SK-N-MC (cell line): ENCODE results near the gene ACVR1B.

Source experiments
- EZH2 ChIP-seq: fragments of 200-600 bp; sonication (generic); IDR thresholded peaks from one replicate; pipeline ENCODE4 v1.6.1; 2017; ENCODE audit warnings: antibody characterized with exemption
- FOXP2 ChIP-seq: optimal IDR thresholded peaks from 2 replicates; pipeline ENCODE3; 2011; ENCODE audit warnings: mild to moderate bottlenecking, moderate library complexity; ENCODE audit not compliant: insufficient read depth; ENCODE audit errors: extremely low read length, control extremely low read depth

DNA sequence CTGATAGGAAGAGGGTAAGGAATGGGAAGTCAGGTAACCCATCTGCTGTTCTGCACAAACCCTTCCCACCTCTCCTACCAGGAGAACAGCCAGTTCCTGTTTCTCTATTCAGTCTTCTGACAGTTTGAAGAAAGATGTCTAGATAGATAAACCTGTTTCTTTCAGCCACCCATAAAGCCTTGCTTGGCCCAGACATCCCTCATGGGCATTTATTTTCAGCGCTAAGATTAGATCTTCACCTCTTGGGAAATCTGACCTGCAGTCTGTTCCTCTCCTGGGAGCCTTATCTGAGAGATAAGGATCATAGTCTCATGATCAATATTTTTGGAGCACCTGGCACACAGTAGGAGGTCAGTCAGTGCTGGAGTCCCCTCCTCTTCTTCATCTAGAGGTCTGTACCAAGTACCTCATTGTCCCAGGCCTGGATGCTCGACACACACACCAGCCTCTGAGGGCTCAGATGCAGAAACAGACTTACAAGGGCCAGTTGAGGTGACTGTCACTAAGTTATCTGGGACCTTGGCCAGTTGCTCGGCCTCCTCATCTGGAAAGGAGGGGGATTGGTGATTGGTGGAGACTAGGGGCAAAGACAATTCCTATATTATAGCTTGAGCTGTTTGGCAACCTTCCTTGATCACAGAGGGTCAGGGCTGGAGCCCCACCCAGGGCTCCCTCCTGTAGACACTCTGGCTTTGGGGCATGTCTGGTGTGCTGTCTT lies 26.0 kb upstream of the ACVR1B start:
- TF ChIP-seq EZH2 (no peak), FOXP2 (no peak)
